T47D (cell line): ENCODE results near the gene LDB2.
A peak's percentile ranks its signal among the peaks of the same experiment; 100 is the strongest.

Source experiments
- DNase-seq, 2 experiments: peaks; one replicate each; pipeline versions ENCODE4 v3.0.0 to v3.0.0-alpha.2; 2011 to 2012; ENCODE audit warnings: low read depth in 1 of 2, low spot score in 1 of 2
- JUND ChIP-seq: IDR thresholded peaks from 2 replicates; pipeline ENCODE4 v1.6.1; 2012; ENCODE audit warnings: low read depth
- in situ Hi-C: cut with HindIII; loops from 2 replicates; pipeline ENCODE4 v1.10.0; 2016; ENCODE audit warnings: low sequenced_read_pairs, low pct_unique_long_range_greater_than_20kb

Gene LDB2

DNA sequence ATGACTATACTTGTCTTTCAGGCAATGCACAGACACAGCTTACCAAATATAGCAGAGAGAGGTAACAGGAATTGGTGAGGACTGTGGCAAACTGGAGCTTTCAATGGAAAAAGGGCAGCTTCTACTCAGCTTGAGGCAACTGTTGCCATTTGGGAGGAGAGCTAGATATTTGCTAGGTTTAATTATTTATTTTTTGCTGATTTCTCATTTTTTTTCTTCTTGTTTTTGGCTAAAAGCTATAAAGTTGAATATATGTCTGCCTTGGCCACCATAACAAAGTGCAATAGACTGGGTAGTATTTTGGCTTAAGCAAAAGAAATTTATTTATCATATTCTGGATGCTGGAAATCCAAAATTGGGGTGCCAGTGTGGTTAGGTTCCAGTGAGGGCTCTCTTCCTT is 93.9 kb downstream of the LDB2 start:
- in situ Hi-C loops, result no loop called here
- no peak for TF ChIP-seq JUND
- DNase-seq, result no peak

DNA sequence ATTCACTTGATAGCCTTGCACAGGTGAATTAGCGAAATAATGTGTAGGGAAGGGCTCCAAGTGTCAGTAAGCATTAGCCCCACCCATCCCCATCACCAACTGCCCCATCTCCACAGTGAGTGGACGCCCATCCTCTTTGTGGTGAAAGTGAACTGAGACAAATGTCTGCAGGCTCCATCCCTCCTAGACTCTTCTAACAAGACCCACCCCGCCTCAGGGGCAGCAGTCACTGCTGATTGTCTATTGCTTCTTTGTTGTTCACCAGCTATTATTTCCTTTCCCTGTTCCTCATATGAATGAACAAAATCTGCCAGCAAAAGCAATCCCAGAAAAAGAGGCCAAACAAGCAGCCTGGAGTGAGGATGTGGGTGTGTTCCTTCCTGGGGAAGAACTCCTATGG is 96.4 kb downstream of the LDB2 start:
- in situ Hi-C loops, result no loop called here
- DNase-seq, result no peak

DNA sequence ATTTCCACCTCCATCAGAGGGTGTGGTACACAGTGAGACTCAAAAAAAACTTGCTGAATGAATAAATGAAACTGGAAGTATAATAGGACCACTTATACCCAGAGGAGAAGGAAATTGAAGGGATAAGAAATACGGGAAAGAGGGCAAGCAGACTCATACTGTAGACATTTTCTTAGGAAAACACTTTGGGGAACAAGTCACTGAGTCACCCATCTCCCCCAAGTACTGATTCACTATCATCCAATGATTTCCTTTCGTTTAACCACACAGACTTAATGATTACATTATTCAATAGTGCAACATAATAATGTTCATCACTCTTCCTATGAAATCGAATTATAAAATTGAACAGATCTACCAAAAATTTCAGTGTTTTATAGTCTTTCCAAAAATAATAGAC is 97.1 kb downstream of the LDB2 start:
- no peak for TF ChIP-seq JUND
- DNase-seq, result no peak
- in situ Hi-C loops, result no loop called here

More for the DNA sequence above, 96.4 kb downstream of the LDB2 start:
- TF ChIP-seq JUND, result no peak

DNA sequence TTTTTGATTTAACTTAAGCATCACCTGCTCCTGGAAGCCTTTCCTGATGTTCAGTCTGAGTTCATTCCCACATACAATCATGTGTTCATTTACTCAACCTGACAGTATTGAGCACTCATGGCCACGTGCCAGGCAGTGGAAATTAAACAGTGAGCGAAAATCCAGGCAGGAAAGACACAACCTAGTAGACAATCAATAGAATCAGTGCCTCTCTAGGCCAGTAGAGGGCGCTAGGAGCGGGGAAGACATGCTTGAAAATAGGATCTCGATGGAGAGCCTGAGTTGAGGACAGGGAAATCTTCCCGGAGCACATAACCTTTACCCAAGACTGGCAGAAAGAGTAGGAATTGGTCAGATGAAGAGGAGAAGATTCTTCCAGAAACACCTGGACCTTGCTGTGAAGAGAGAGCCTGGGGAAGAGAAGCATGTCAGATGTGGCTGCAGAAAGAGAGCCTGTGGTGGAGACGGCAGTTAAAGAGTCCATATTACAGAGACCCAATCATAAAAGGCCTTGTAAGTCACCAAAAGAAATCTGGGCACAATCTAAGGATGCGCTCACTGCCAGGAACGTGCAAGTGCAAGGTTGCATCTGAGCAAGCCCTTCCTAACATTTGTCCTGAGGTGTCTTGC is 103.5 kb downstream of the LDB2 start:
- no peak for TF ChIP-seq JUND
- DNase-seq, result peak in 1 of 2 experiments; percentile 20
- in situ Hi-C loops, result no loop called here

DNA sequence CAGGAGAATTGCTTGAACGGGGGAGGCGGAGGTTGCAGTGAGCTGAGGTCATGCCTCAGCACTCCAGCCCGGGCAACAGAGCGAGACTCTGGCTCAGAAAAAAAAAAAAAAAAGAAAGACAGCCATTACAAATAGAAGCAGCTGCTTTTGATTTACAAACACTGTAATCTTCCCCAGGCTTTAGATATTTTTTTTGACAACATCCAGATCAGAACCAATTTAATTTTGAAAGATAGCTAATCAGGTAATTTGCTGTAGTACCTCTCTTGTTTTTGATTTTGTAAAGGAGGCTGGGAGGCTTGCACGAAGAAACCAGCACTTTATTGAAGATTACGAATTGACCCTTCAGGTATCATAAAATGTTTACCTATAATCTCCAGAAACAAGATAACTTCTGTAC is 107.0 kb downstream of the LDB2 start:
- DNase-seq, result no peak
- in situ Hi-C loops, result no loop called here
- TF ChIP-seq JUND, result no peak

DNA sequence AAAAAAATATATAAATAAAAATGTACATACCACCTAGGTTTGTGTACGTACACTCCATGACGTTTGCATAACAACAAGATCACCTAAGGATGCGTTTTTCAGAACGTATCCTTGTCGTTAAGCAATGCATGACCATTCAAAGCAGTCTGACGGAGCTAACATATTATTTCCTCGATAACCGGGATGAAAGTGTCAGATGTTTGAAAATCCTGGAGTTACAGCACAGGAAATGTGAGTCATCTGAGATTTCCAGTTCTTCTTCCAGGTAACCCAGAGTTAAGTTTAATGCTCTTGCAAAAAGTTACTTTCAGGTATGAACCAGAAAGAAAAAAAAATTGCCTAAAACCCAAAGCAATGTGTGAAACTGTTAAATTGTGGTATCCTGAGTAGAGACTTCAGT is 107.9 kb downstream of the LDB2 start:
- DNase-seq, result no peak
- in situ Hi-C loops, result no loop called here
- no peak for TF ChIP-seq JUND

DNA sequence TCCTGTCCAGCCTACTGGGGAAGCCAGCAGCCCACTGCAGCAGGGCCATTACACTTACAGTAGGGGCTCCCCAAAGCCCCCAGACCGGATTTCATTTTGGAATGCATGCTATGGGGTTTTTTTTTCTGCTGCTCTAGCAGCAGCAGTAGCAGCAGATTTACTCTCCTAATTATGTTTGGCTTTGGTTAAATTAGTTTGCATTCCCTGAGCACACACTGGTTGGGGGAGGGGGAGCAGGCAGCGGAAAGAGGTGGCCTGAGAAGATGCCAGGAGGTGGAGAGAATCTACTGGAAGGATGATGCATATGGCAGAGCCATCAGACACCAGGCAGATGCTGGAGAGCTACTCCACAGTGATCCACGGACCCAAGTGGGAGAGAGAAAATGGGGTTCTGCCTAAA is 109.6 kb downstream of the LDB2 start:
- DNase-seq, result no peak
- in situ Hi-C loops, result no loop called here
- TF ChIP-seq JUND, result no peak

DNA sequence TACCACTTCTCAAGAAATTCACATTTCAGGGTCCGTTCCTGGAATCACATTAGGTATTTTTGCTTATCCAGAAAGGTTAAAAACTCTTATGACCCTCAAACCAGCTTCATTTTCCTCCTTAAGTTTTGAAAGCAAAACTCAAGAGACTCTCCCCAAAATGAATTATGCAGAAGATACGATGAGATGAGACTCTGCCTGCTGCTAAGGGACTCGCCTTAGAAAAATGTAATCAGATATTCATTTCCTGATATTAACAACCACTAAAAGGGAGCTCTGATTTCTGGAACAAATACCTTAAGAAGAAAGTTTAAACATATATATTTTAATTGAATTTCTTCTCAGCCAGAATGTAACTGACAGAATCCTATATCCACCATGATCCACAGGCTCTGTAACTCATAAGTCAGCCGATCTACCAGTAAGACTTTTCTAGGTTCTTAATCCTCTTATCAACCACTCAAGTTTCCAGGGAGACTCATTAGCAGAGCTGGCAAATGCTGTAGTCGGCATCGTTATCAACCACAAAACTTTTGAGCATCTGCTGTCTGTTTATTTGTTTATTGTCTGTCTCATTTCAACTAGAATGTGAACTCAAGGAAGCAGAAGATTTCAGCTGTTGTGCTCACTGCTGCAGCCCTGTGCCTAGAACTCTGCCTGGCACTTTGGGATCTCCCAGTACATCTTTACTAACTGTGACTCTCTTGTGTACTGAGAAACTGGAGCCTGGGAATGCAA is 112.5 kb downstream of the LDB2 start:
- TF ChIP-seq JUND, result no peak
- in situ Hi-C loops, result no loop called here
- DNase-seq, result no peak

DNA sequence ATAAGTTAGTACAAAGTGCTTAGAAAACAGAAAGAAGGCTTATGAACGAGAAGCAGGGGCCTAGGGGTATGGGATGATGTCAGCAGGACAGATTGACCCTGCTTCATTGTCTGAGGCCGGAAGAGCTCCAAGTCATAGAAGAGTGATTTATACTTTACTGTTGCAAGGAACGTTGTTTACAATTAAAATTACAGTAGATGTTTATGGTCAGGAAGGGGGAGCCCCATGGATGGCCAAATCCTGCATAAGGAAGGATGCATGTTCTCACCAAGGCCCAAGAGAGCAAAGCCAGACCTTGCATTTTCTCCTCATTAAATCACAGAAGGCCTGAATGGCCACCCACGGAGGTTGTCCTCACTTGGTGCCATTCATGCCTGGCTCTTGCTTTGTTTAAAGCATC is 115.3 kb downstream of the LDB2 start:
- in situ Hi-C loops, result no loop called here
- DNase-seq, result no peak
- no peak for TF ChIP-seq JUND

DNA sequence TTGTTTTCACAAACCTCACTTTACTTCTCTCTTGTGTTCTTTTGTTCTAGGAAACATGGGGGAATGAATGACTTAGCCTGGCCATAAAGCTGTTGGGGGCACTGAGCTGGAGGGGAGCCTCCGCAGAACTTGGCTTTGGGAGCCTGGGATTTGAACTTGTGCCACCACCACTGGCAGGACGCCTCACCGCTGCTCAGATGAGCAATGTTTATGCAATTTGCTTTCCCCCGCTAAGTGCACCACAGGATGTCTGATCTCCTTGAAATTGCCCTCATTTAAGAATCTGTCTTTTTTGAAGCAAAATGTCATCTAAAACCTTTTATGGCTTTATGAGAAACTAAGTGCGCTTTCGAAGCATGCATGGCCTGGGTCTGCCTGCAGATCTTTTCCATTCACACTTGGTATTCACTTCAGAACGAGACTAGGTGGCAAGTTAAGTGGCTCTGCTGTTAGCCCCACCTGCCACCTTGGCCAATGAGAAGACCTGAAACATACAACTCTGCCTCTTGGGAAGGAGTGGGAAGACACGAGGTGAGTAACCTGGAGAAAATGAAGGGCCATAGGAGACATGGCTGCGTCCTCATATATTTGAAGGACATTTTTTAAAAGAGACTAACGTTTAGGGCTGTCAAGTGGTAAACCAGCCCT is 119.3 kb downstream of the LDB2 start:
- in situ Hi-C loops, result no loop called here
- no peak for DNase-seq
- no peak for TF ChIP-seq JUND

DNA sequence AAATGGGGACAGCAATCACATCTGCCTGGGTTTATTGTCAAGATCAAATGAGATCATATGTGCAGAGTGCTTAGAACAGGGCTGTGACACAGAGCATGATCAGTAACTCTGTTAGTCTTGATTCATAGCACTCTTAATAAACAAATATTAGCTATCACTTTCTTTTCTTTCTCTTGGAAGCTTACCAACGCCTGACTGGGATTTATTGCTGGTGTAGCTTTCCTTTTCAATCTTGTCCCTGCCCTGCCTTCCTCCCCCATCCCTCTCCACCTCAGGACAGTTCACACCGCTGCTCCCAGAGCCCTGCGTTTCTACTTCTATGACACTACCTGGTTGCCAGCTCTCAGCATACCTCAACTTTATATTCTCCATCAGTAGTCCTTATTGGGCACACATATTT is 120.7 kb downstream of the LDB2 start:
- TF ChIP-seq JUND, result no peak
- in situ Hi-C loops, result no loop called here
- no peak for DNase-seq

DNA sequence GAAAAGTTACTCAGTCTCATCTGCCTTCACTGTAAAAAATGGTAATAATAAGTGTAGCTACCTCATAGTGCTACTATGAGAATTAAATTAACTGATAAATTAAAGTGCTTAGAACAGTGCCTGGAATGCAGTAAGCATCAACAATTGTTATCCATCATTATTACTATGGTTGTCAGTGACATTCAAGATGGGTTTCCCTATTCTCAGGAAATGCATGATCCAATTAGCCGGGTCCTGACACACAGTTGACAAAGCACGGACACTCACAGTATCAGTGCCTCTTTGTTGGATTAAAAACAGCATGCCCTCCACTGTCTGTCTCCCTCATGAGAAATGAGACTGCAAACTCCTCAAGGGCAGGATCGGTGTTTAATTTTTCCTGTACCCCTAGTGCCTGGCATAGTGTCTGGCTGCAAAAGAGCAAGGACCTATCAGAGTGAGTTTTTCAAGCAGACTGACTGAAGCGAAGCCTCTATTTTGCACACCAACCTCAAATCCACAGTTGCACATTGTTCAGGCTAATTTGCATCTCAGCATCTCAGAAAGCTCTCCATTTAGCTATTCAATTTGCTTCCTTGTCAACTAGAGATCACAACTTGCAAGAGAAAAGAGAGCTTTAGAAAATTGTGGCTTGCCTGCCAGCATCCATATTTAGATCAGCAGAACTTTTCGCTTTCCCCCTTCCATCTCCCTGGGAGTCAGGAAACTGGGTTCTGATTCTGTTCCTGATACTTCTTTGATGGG is 122.9 kb downstream of the LDB2 start:
- DNase-seq, result no peak
- in situ Hi-C loops, result no loop called here
- no peak for TF ChIP-seq JUND

DNA sequence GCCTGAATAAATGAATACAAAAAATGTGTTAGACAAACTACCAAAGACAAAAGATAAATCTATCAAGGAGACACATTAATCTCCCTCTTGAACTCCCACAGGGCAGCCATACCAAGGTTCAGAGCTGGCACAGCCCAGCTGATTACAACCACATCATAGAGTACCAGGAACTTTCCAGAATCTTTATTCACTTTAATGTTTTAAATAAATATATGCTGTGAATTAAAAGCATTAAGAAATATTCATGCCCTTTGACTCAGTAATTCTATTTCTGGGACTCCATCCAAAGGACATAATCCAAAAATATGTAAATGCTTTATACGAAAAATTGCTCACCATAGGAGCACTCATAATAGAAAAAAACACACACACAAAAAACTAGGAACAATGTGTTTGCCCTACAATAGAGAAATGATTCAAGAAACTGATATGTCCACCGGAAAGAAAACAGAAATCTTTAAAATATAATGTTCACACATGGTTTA is 126.0 kb downstream of the LDB2 start:
- in situ Hi-C loops, result no loop called here
- no peak for DNase-seq
- no peak for TF ChIP-seq JUND
